GM12872 (cell line): ENCODE results near the gene USP20.

ENCODE experiments used
- TF ChIP-seq, protein P1 (sequence below): IDR thresholded peaks from 3 replicates; pipeline ENCODE4 v1.5.1; 2011; ENCODE audit warnings: low read depth, mild to moderate bottlenecking, low read length, moderate library complexity; ENCODE audit not compliant: insufficient read depth

Gene USP20

GRCh38 chr9:129902740-129903134 lies 67.5 kb downstream of the USP20 start:
- TF ChIP-seq, protein P1, sequence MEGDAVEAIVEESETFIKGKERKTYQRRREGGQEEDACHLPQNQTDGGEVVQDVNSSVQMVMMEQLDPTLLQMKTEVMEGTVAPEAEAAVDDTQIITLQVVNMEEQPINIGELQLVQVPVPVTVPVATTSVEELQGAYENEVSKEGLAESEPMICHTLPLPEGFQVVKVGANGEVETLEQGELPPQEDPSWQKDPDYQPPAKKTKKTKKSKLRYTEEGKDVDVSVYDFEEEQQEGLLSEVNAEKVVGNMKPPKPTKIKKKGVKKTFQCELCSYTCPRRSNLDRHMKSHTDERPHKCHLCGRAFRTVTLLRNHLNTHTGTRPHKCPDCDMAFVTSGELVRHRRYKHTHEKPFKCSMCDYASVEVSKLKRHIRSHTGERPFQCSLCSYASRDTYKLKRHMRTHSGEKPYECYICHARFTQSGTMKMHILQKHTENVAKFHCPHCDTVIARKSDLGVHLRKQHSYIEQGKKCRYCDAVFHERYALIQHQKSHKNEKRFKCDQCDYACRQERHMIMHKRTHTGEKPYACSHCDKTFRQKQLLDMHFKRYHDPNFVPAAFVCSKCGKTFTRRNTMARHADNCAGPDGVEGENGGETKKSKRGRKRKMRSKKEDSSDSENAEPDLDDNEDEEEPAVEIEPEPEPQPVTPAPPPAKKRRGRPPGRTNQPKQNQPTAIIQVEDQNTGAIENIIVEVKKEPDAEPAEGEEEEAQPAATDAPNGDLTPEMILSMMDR, result no peak

- TF ChIP-seq, protein P1, result no peak
Observed at GRCh38 chr9:129904734-129905133, 69.5 kb downstream of the USP20 start.

GRCh38 chr9:129906298-129906697 lies 71.0 kb downstream of the USP20 start:
- TF ChIP-seq, protein P1, result no peak

DNA sequence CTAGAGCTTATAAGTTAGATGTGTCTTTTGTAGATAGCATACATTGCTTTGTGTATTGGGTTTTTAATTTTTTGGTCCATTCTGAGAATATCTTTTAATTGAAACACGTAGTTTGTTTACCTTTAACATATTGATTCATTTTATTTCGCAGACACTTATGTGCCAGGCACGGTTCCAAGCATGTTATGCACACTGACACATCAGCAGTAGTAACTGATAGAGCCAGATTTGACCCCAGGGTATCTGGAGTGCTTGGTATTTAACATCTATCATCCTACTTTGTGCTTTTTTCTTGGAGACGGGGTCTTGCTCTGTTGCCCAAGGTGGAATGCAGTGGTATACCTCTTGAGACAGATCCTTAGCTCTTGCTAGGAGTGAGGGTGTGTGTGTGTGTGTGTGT lies 71.9 kb downstream of the USP20 start:
- TF ChIP-seq, protein P1, result no peak

- TF ChIP-seq, protein P1, result no peak
Observed at GRCh38 chr9:129908906-129909305, 73.6 kb downstream of the USP20 start.

DNA sequence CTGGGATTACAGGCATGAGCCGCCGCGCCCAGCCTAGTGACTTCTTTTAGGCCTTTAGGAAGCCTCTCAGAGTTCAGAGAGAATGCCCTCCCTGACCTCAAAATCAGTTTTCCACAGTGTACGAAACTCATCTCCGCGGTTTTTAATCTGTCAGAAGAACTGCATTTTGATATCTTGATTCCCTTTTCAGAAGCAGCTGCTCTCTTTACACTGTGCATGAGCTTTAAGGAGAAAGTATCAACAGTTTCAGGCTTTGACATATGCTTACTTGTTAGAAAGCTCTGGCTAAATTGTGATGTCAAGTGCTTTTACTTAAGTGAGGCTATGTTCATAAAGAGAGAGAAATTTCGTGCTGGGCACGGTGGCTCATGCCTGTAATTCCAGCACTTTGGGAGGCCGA lies 74.6 kb downstream of the USP20 start:
- TF ChIP-seq, protein P1, result no peak

GRCh38 chr9:129910628-129911567 lies 75.6 kb downstream of the USP20 start:
- TF ChIP-seq, protein P1, result no peak
